HepG2 (cell line): ENCODE results near the gene SLX9. TPM values are rescaled to one million over a fixed set of nuclear protein-coding genes. Genes with fewer than 3 reads are reported as not detected.

ENCODE experiments used
- AKAP8 ChIP-seq: sonication (generic); formaldehyde crosslinking; IDR thresholded peaks from 2 replicates; pipeline ENCODE4 v1.5.1; 2020; ENCODE audit warnings: mild to moderate bottlenecking, missing genetic modification reagents
- CREB1 ChIP-seq, 2 experiments: fragments of 450-650 bp in 1 of 2; IDR thresholded peaks; 2 replicates each; pipeline ENCODE4 v1.6.1; 2016 to 2017; ENCODE audit warnings: control low read depth in 1 of 2, mild to moderate bottlenecking in 1 of 2, missing compliant biosample characterization in 1 of 2, missing genetic modification characterization in 1 of 2
- EEA1 ChIP-seq: sonication (generic); formaldehyde crosslinking; IDR thresholded peaks from 2 replicates; pipeline ENCODE4 v1.5.1; 2020; ENCODE audit warnings: mild to moderate bottlenecking, missing genetic modification reagents, borderline replicate concordance
- FOSL1 ChIP-seq: sonication (generic); formaldehyde crosslinking; IDR thresholded peaks from 2 replicates; pipeline ENCODE4 v1.9.0; 2021; ENCODE audit warnings: missing genetic modification reagents, borderline replicate concordance
- IKZF4 ChIP-seq: sonication (generic); formaldehyde crosslinking; IDR thresholded peaks from 2 replicates; pipeline ENCODE4 v1.5.1; 2020; ENCODE audit warnings: borderline replicate concordance, mild to moderate bottlenecking, low read depth, missing genetic modification reagents; ENCODE audit errors: not compliant biosample characterization
- LCORL ChIP-seq, 2 experiments: fragments of 450-650 bp in 1 of 2; sonication (generic) in 1 of 2; formaldehyde crosslinking in 1 of 2; IDR thresholded peaks; 2 replicates each; pipeline versions ENCODE4 v1.5.0 to v1.6.1; 2017 to 2020; ENCODE audit warnings: antibody characterized with exemption in 1 of 2, missing genetic modification reagents in 1 of 2
- RARA ChIP-seq: IDR thresholded peaks from 2 replicates; pipeline ENCODE4 v1.6.1; 2016; ENCODE audit warnings: missing genetic modification reagents, missing compliant biosample characterization
- RXRA ChIP-seq: sonication (generic); formaldehyde crosslinking; IDR thresholded peaks from 2 replicates; pipeline ENCODE4 v1.5.1; 2020; ENCODE audit warnings: missing genetic modification reagents
- SALL1 ChIP-seq: sonication (generic); formaldehyde crosslinking; IDR thresholded peaks from 2 replicates; pipeline ENCODE4 v1.8.0; 2022; ENCODE audit warnings: mild to moderate bottlenecking, missing genetic modification reagents
- SOX5 ChIP-seq: IDR thresholded peaks from 2 replicates; pipeline ENCODE4 v1.6.1; 2016; ENCODE audit warnings: borderline replicate concordance
- ZBTB20 ChIP-seq: sonication (generic); formaldehyde crosslinking; IDR thresholded peaks from 2 replicates; pipeline ENCODE4 v1.8.1; 2023; ENCODE audit warnings: missing genetic modification reagents, low read depth, mild to moderate bottlenecking, borderline replicate concordance
- ZFP90 ChIP-seq: sonication (generic); formaldehyde crosslinking; IDR thresholded peaks from 2 replicates; pipeline ENCODE4 v1.8.0; 2022; ENCODE audit warnings: missing genetic modification reagents, mild to moderate bottlenecking, inconsistent platforms, borderline replicate concordance
- ZFX ChIP-seq: sonication (generic); formaldehyde crosslinking; IDR thresholded peaks from 2 replicates; pipeline ENCODE4 v1.4.0; 2020; ENCODE audit warnings: mild to moderate bottlenecking, low read depth, missing genetic modification reagents, moderate library complexity
- ZMYM3 ChIP-seq: sonication (generic); formaldehyde crosslinking; IDR thresholded peaks from 2 replicates; pipeline ENCODE4 v1.5.1; 2020; ENCODE audit warnings: mild to moderate bottlenecking, missing genetic modification reagents
- ZNF160 ChIP-seq: sonication (generic); formaldehyde crosslinking; IDR thresholded peaks from 2 replicates; pipeline ENCODE4 v1.8.0; 2022; ENCODE audit warnings: mild to moderate bottlenecking, inconsistent platforms, missing genetic modification reagents
- ZNF230 ChIP-seq: sonication (generic); formaldehyde crosslinking; IDR thresholded peaks from 2 replicates; pipeline ENCODE4 v1.4.0; 2020; ENCODE audit warnings: mild to moderate bottlenecking, missing genetic modification reagents
- ZNF430 ChIP-seq: sonication (generic); formaldehyde crosslinking; IDR thresholded peaks from 2 replicates; pipeline ENCODE4 v1.9.0; 2021; ENCODE audit warnings: mild to moderate bottlenecking, missing genetic modification reagents
- ZNF747 ChIP-seq: sonication (generic); formaldehyde crosslinking; IDR thresholded peaks from 2 replicates; pipeline ENCODE4 v1.8.1; 2023; ENCODE audit warnings: missing genetic modification reagents, mild to moderate bottlenecking, borderline replicate concordance
- ZNF878 ChIP-seq: sonication (generic); formaldehyde crosslinking; IDR thresholded peaks from 2 replicates; pipeline ENCODE4 v1.8.1; 2023; ENCODE audit warnings: mild to moderate bottlenecking, missing genetic modification reagents, moderate library complexity
- polyA plus RNA-seq, 8 experiments: library from polyadenylated mRNA; depleted of rRNA in 3 of 8; stranded (reverse) in 7 of 8; unstranded in 1 of 8; fragments of >200 nt; fragmentation: Illumina TruSeq in 4 of 8; extraction: Trizol in 4 of 8; gene quantifications; 2 replicates each; pipeline versions ENCODE4 v1.2.1 to v1.2.3, GENCODE V29; 2011 to 2016; ENCODE audit warnings: low read depth in 4 of 8, missing spikeins in 1 of 8, mixed read lengths in 1 of 8; ENCODE audit not compliant: insufficient read depth in 1 of 8
- total RNA-seq, 5 experiments: library from RNA; depleted of rRNA; stranded (reverse); fragments of >200 nt; fragmentation: Illumina TruSeq; extraction: Trizol; gene quantifications; 2 replicates each; pipeline ENCODE4 v1.2.3, GENCODE V29; 2016; ENCODE audit warnings: low read depth in 1 of 5
- TF ChIP-seq, protein P1 (sequence below): sonication (generic); formaldehyde crosslinking; IDR thresholded peaks from 2 replicates; pipeline ENCODE4 v1.5.1; 2020; ENCODE audit warnings: mild to moderate bottlenecking, missing genetic modification reagents, borderline replicate concordance
- TF ChIP-seq, protein P2 (sequence below): sonication (generic); formaldehyde crosslinking; IDR thresholded peaks from 2 replicates; pipeline ENCODE4 v1.5.0; 2020; ENCODE audit warnings: mild to moderate bottlenecking, missing genetic modification reagents, borderline replicate concordance
- TF ChIP-seq, protein P3 (sequence below): IDR thresholded peaks from 2 replicates; pipeline ENCODE4 v1.6.1; 2016; ENCODE audit warnings: mild to moderate bottlenecking

The SLX9 gene
- total and polyA plus RNA-seq, 2 of the 13 experiments (the other 11 are each of a cell fraction or from before 2014, with no cell fraction given) = 21.0 to 47.1 TPM

DNA sequence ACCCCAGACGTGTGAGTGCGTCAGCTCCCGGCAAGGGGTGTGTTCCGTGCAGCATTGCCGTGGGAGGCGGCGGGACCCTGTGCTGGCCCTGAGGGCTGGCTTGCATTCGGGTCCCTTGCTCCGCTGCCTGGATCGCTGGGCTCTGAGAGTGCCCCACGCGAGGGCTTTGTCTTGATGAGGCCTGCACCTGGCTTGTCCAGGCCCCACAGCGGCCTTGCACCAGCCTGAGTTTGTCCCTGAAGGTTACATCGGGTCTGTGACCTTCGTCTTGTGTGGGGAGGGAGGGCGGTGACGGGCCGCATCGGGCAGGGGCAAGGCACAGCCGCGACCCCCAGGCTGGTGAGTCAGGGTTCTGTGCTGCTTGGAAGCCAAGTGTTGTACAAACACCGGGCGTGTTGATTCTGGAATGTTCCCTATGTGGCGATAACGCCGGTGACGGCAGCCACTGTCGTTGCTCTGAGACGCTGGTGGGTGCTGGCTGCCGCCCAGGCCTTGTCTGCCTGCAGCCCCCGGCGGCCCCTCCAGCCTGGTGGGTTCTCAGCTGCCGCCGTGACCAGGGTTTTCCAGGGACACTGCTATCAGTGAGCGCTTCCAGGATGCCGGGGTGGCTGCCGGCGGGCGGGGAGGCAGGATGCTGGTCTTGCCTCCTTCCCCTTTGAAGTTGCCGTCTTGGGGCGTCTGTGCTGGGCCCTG, 42.9 kb downstream of the SLX9 start (continued):
- TF ChIP-seq, protein P1, sequence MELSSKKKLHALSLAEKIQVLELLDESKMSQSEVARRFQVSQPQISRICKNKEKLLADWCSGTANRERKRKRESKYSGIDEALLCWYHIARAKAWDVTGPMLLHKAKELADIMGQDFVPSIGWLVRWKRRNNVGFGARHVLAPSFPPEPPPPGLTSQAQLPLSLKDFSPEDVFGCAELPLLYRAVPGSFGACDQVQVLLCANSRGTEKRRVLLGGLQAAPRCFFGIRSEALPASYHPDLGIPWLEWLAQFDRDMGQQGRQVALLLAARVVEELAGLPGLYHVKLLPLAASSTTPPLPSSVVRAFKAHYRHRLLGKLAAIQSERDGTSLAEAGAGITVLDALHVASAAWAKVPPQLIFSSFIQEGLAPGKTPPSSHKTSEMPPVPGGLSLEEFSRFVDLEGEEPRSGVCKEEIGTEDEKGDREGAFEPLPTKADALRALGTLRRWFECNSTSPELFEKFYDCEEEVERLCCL = peak; percentile 77; the same call in 1 of the 2 replicates
- peak; percentile 34; the same call in 1 of the 2 replicates for TF ChIP-seq CREB1 (IDR thresholded peaks at IDR 0.05)
- TF ChIP-seq CREB1 (CRISPR knock-in tag; IDR thresholded peaks at IDR 0.05) = no peak
- peak; percentile 58 for TF ChIP-seq ZMYM3 (CRISPR knock-in tag)
- TF ChIP-seq, protein P2, sequence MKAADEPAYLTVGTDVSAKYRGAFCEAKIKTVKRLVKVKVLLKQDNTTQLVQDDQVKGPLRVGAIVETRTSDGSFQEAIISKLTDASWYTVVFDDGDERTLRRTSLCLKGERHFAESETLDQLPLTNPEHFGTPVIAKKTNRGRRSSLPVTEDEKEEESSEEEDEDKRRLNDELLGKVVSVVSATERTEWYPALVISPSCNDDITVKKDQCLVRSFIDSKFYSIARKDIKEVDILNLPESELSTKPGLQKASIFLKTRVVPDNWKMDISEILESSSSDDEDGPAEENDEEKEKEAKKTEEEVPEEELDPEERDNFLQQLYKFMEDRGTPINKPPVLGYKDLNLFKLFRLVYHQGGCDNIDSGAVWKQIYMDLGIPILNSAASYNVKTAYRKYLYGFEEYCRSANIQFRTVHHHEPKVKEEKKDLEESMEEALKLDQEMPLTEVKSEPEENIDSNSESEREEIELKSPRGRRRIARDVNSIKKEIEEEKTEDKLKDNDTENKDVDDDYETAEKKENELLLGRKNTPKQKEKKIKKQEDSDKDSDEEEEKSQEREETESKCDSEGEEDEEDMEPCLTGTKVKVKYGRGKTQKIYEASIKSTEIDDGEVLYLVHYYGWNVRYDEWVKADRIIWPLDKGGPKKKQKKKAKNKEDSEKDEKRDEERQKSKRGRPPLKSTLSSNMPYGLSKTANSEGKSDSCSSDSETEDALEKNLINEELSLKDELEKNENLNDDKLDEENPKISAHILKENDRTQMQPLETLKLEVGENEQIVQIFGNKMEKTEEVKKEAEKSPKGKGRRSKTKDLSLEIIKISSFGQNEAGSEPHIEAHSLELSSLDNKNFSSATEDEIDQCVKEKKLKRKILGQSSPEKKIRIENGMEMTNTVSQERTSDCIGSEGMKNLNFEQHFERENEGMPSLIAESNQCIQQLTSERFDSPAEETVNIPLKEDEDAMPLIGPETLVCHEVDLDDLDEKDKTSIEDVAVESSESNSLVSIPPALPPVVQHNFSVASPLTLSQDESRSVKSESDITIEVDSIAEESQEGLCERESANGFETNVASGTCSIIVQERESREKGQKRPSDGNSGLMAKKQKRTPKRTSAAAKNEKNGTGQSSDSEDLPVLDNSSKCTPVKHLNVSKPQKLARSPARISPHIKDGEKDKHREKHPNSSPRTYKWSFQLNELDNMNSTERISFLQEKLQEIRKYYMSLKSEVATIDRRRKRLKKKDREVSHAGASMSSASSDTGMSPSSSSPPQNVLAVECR (CRISPR knock-in tag) = peak; percentile 40; the same call in 1 of the 2 replicates
- TF ChIP-seq ZFP90 (CRISPR knock-in tag) = no peak
- TF ChIP-seq ZFX (CRISPR knock-in tag) = peak; percentile 68
- TF ChIP-seq LCORL (IDR thresholded peaks at IDR 0.05) = no peak
- TF ChIP-seq LCORL (CRISPR knock-in tag; IDR thresholded peaks at IDR 0.05) = peak; percentile 71; the same call in 1 of the 2 replicates
- no peak for TF ChIP-seq IKZF4
- peak; percentile 82 for TF ChIP-seq RXRA (CRISPR knock-in tag)
- TF ChIP-seq SALL1 = peak; percentile 77; the same call in 1 of the 2 replicates
- TF ChIP-seq ZBTB20 (CRISPR knock-in tag) = 0 out of 2 replicates have a peak, but pooled peaks have one; percentile 55
- 0 out of 2 replicates have a peak, but pooled peaks have one; percentile 33 for TF ChIP-seq ZNF747 (CRISPR knock-in tag)
- TF ChIP-seq ZNF160 = no peak
- TF ChIP-seq ZNF430 (CRISPR knock-in tag) = 0 out of 2 replicates have a peak, but pooled peaks have one; percentile 26
- 0 out of 2 replicates have a peak, but pooled peaks have one; percentile 33 for TF ChIP-seq SOX5
- TF ChIP-seq, protein P3, sequence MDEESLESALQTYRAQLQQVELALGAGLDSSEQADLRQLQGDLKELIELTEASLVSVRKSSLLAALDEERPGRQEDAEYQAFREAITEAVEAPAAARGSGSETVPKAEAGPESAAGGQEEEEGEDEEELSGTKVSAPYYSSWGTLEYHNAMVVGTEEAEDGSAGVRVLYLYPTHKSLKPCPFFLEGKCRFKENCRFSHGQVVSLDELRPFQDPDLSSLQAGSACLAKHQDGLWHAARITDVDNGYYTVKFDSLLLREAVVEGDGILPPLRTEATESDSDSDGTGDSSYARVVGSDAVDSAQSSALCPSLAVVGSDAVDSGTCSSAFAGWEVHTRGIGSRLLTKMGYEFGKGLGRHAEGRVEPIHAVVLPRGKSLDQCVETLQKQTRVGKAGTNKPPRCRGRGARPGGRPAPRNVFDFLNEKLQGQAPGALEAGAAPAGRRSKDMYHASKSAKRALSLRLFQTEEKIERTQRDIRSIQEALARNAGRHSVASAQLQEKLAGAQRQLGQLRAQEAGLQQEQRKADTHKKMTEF (CRISPR knock-in tag) = peak; percentile 49; the same call in 1 of the 2 replicates
- no peak for TF ChIP-seq ZNF230 (CRISPR knock-in tag)
- no peak for TF ChIP-seq FOSL1 (CRISPR knock-in tag)
- TF ChIP-seq AKAP8 (CRISPR knock-in tag) = peak; percentile 80
- peak; percentile 69 for TF ChIP-seq RARA (CRISPR knock-in tag)
- TF ChIP-seq EEA1 (CRISPR knock-in tag) = 0 out of 2 replicates have a peak, but pooled peaks have one; percentile 43
- 0 out of 2 replicates have a peak, but pooled peaks have one; percentile 10 for TF ChIP-seq ZNF878 (CRISPR knock-in tag)
